HG02938 (cell line): ENCODE results near the gene GALNTL6.

Experiments
- ATAC-seq: cut with Tn5 transposase; IDR thresholded peaks from one replicate; pipeline ENCODE4 v1.9.1; 2021; ENCODE audit warnings: mild to moderate bottlenecking, moderate library complexity; ENCODE audit not compliant: unreplicated experiment

GALNTL6 gene

GRCh38 chr4:172104539-172104938 is 291.3 kb downstream of the GALNTL6 start:
- no peak for ATAC-seq

GRCh38 chr4:172105918-172106317 is 292.7 kb downstream of the GALNTL6 start:
- ATAC-seq, result no peak

- ATAC-seq, result no peak
These were observed 296.3 kb downstream of the GALNTL6 start for GRCh38 chr4:172109466-172109865.

- no peak for ATAC-seq
These were observed 311.6 kb downstream of the GALNTL6 start for GRCh38 chr4:172124656-172125308.

GRCh38 chr4:172125443-172125842 is 312.2 kb downstream of the GALNTL6 start:
- no peak for ATAC-seq

- no peak for ATAC-seq
These were observed 314.0 kb downstream of the GALNTL6 start for GRCh38 chr4:172127168-172127567.

- ATAC-seq, result no peak
These were observed 316.4 kb downstream of the GALNTL6 start for GRCh38 chr4:172129593-172129992.

- no peak for ATAC-seq
These were observed 321.3 kb downstream of the GALNTL6 start for GRCh38 chr4:172134521-172134920.

- no peak for ATAC-seq
These were observed 327.8 kb downstream of the GALNTL6 start for GRCh38 chr4:172141025-172141424.

GRCh38 chr4:172142281-172142741 is 329.1 kb downstream of the GALNTL6 start:
- no peak for ATAC-seq

GRCh38 chr4:172143605-172144314 is 330.6 kb downstream of the GALNTL6 start:
- no peak for ATAC-seq

- no peak for ATAC-seq
These were observed 334.5 kb downstream of the GALNTL6 start for GRCh38 chr4:172147687-172148086.

- ATAC-seq, result no peak
These were observed 336.1 kb downstream of the GALNTL6 start for GRCh38 chr4:172149329-172149728.

- no peak for ATAC-seq
These were observed 339.1 kb downstream of the GALNTL6 start for GRCh38 chr4:172152284-172152683.

- no peak for ATAC-seq
These were observed 340.5 kb downstream of the GALNTL6 start for GRCh38 chr4:172153719-172154118.

- ATAC-seq, result no peak
These were observed 342.7 kb downstream of the GALNTL6 start for GRCh38 chr4:172155838-172156345.

GRCh38 chr4:172157946-172158345 is 344.7 kb downstream of the GALNTL6 start:
- no peak for ATAC-seq

GRCh38 chr4:172163215-172163614 is 350.0 kb downstream of the GALNTL6 start:
- no peak for ATAC-seq

GRCh38 chr4:172168888-172169287 is 355.7 kb downstream of the GALNTL6 start:
- no peak for ATAC-seq

- ATAC-seq, result no peak
These were observed 356.7 kb downstream of the GALNTL6 start for GRCh38 chr4:172169871-172170270.

- no peak for ATAC-seq
These were observed 360.0 kb downstream of the GALNTL6 start for GRCh38 chr4:172173206-172173605.

GRCh38 chr4:172177382-172177781 is 364.2 kb downstream of the GALNTL6 start:
- ATAC-seq, result no peak
